ENCODE measurements around the gene SAE1. TPM values are rescaled to one million over a fixed set of nuclear protein-coding genes. Genes with fewer than 3 reads are reported as not detected.

The SAE1 gene
- total RNA-seq, 1 donor from 2014 or later: 305 TPM

- Histone ChIP-seq H3K4me2 (no peak overlapping the region), H3K36me3 (no peaks in the 10 kb centered on the region), H4K20me1 (ENCODE audit: low read depth) (peaks cover 5% of the 10 kb centered on the region), H3K9ac (no peak overlapping the region), H3K4me3 (no peak overlapping the region), H2AFZ (replicated peaks) (no peak overlapping the region), H3F3A (ENCODE audit: low read depth) (peaks cover 17% of the 10 kb centered on the region), H3K4me1 (peaks cover 11% of the 10 kb centered on the region), H3K27ac (no peak overlapping the region), H3K9me3 (ENCODE audit: low read depth) (no peaks in the 10 kb centered on the region), H3K79me2 (ENCODE audit: low read depth) (peaks cover 28% of the 10 kb centered on the region), H3K27me3 (no peaks in the 10 kb centered on the region)
- Mint-ChIP-seq H3K27ac (peak overlapping the region; percentile 50), H3K4me3 (peak overlapping the region; percentile 53), H3K27me3 (ENCODE audit: insufficient read depth, low read depth) (peaks cover 3% of the 10 kb centered on the region), H3K4me1 (peaks cover 20% of the 10 kb centered on the region), H3K36me3 (no peaks in the 10 kb centered on the region), H3K9me3 (peaks cover 2% of the 10 kb centered on the region)
- TF ChIP-seq EZH2phosphoT487 (IDR thresholded peaks at IDR 0.05) (no peak), CTCF (IDR thresholded peaks at IDR 0.05) (no peak), EZH2 (IDR thresholded peaks at IDR 0.05) (no peak)
- DNase-seq (ENCODE audit: low spot score): no peak
Measured at GRCh38 chr19:47221890-47222289, 91.3 kb downstream of the SAE1 start.

- Histone ChIP-seq H4K20me1 (ENCODE audit: low read depth) (peaks cover 24% of the 10 kb centered on the region), H3K4me1 (peaks cover 19% of the 10 kb centered on the region), H3K9me3 (ENCODE audit: low read depth) (no peaks in the 10 kb centered on the region), H3K4me3 (peak overlapping the region; percentile 100), H3F3A (ENCODE audit: low read depth) (peaks cover 48% of the 10 kb centered on the region), H3K9ac (peak overlapping the region; percentile 39), H3K4me2 (peak overlapping the region; percentile 99), H3K36me3 (no peaks in the 10 kb centered on the region), H2AFZ (replicated peaks) (peak overlapping the region; percentile 61), H3K79me2 (ENCODE audit: low read depth) (peaks cover 57% of the 10 kb centered on the region), H3K27me3 (no peaks in the 10 kb centered on the region), H3K27ac (peak overlapping the region; percentile 77)
- DNase-seq (ENCODE audit: low spot score): peak; percentile 96
- H3K27me3 Mint-ChIP-seq (ENCODE audit: insufficient read depth, low read depth): peaks cover 3% of the 10 kb centered on the region
- TF ChIP-seq CTCF (IDR thresholded peaks at IDR 0.05): peak; percentile 40
- TF ChIP-seq EZH2phosphoT487 (IDR thresholded peaks at IDR 0.05): no peak
- TF ChIP-seq EZH2 (IDR thresholded peaks at IDR 0.05): no peak
- peak overlapping the region; percentile 89 for H3K27ac Mint-ChIP-seq
- H3K36me3 Mint-ChIP-seq: no peaks in the 10 kb centered on the region
- H3K4me3 Mint-ChIP-seq: peak overlapping the region; percentile 80
- H3K4me1 Mint-ChIP-seq: peaks cover 24% of the 10 kb centered on the region
- peaks cover 2% of the 10 kb centered on the region for H3K9me3 Mint-ChIP-seq
Measured at GRCh38 chr19:47225746-47226425, 95.3 kb downstream of the SAE1 start.

GRCh38 chr19:47226426-47227351, 96.1 kb downstream of the SAE1 start:
- H3K27ac ChIP-seq: peak overlapping the region; percentile 77
- Mint-ChIP-seq H3K4me3 (peak overlapping the region; percentile 86), H3K27me3 (ENCODE audit: insufficient read depth, low read depth) (peaks cover 6% of the 10 kb centered on the region), H3K9me3 (peaks cover 2% of the 10 kb centered on the region), H3K4me1 (peaks cover 28% of the 10 kb centered on the region), H3K27ac (peak overlapping the region; percentile 79), H3K36me3 (no peaks in the 10 kb centered on the region)
- H3K9me3 ChIP-seq (ENCODE audit: low read depth): no peaks in the 10 kb centered on the region
- peaks cover 52% of the 10 kb centered on the region for H3F3A ChIP-seq (ENCODE audit: low read depth)
- peaks cover 57% of the 10 kb centered on the region for H3K79me2 ChIP-seq (ENCODE audit: low read depth)
- H2AFZ ChIP-seq (replicated peaks): no peak overlapping the region
- H3K4me2 ChIP-seq: peak overlapping the region; percentile 99
- TF ChIP-seq CTCF (IDR thresholded peaks at IDR 0.05): no peak
- no peak for TF ChIP-seq EZH2phosphoT487 (IDR thresholded peaks at IDR 0.05)
- TF ChIP-seq EZH2 (IDR thresholded peaks at IDR 0.05): no peak
- H3K4me1 ChIP-seq: peaks cover 23% of the 10 kb centered on the region
- H3K4me3 ChIP-seq: peak overlapping the region; percentile 100
- DNase-seq (ENCODE audit: low spot score): peak; percentile 66
- peaks cover 24% of the 10 kb centered on the region for H4K20me1 ChIP-seq (ENCODE audit: low read depth)
- H3K36me3 ChIP-seq: no peaks in the 10 kb centered on the region
- peak overlapping the region; percentile 39 for H3K9ac ChIP-seq
- no peaks in the 10 kb centered on the region for H3K27me3 ChIP-seq
